Measurements from ENCODE around the gene WDR3. TPM values are rescaled to one million over a fixed set of nuclear protein-coding genes. Genes with fewer than 3 reads are reported as not detected.
A peak's percentile ranks its signal among the peaks of the same experiment; 100 is the strongest.

The WDR3 gene
- polyA plus RNA-seq = 10 to 100 TPM in 1 of 4 donors, 1 to 10 TPM in 3; 1.9 to 22.5 (median 5.9) TPM
- long read RNA-seq, donor 1 = 0 reads
- long read RNA-seq, donor 2, full-length matches to known transcripts = 1 of 1 reads
- long read RNA-seq, donor 2, partial matches to known transcripts = 0 of 1 reads
- long read RNA-seq, donor 2, other reads (novel, unspliced or antisense) = 0 of 1 reads
- long read RNA-seq, donor 3, partial matches to known transcripts = 8 of 9 reads
- long read RNA-seq, donor 3, other reads (novel, unspliced or antisense) = 0 of 9 reads
- long read RNA-seq, donor 4 = 0 reads
- long read RNA-seq, donor 5, full-length matches to known transcripts = 2 of 2 reads
- long read RNA-seq, donor 5, partial matches to known transcripts = 0 of 2 reads
- long read RNA-seq, donor 5, other reads (novel, unspliced or antisense) = 0 of 2 reads
- long read RNA-seq, donor 6, full-length matches to known transcripts = 1 of 10 reads
- long read RNA-seq, donor 6, partial matches to known transcripts = 9 of 10 reads
- long read RNA-seq, donor 6, other reads (novel, unspliced or antisense) = 0 of 10 reads
- long read RNA-seq, donor 7 = 0 reads
- long read RNA-seq, donor 8 = 0 reads
- long read RNA-seq, donor 9 = 0 reads
- long read RNA-seq, donor 10, full-length matches to known transcripts = 2 of 11 reads
- long read RNA-seq, donor 10, partial matches to known transcripts = 9 of 11 reads
- long read RNA-seq, donor 10, other reads (novel, unspliced or antisense) = 0 of 11 reads

GRCh38 chr1:117929343-117930172 lies at the start of gene WDR3, which contains the start of gene GDAP2:
Gene WDR3 (plus strand): TSS chr1:117929739. CDS start chr1:117933320, 3,581 bp downstream.
Gene GDAP2 (minus strand): TSS chr1:117929621. CDS start chr1:117920357, 9,264 bp downstream.
- no peak for FAIRE-seq
- WGBS, 3 donors = 0 to 1% (median 1%) methylated on average over 64 of the region's 64 CpGs

GRCh38 chr1:117883616-117884015 lies 45.9 kb upstream of the WDR3 start:
- WGBS, 3 donors = 93 to 100% (median 98%) methylated on average over 1 of the region's 1 CpG
- Histone ChIP-seq H3K27ac (ENCODE audit: low read depth in 1 of 3, low read length in 2 of 3) (no peak overlapping the region), H3K4me1 (ENCODE audit: control insufficient read depth in 3 of 3, insufficient read depth in 2 of 3, low read depth in 1 of 3, low read length in 2 of 3) (no peaks in the 10 kb centered on the region), H3K9me3 (ENCODE audit: control insufficient read depth in 2 of 2, insufficient read depth in 1 of 2, low read depth in 1 of 2, low read length in 1 of 2) (no peaks in the 10 kb centered on the region), H3K36me3 (ENCODE audit: control insufficient read depth in 3 of 3, insufficient read depth in 2 of 3, low read depth in 1 of 3, low read length in 3 of 3) (peaks cover 3 to 7% (median 6%) of the 10 kb centered on the region in 3 donors), H3K27me3 (ENCODE audit: control insufficient read depth in 3 of 3, insufficient read depth in 3 of 3, low read length in 3 of 3) (no peaks in the 10 kb centered on the region), H3K4me3 (ENCODE audit: low read depth in 1 of 3, low read length in 3 of 3) (no peak overlapping the region)
- DNase-seq (no peak), FAIRE-seq (no peak)

More at GRCh38 chr1:117929343-117930172, at the start of gene WDR3, which contains the start of gene GDAP2:
- H3K27me3 ChIP-seq (ENCODE audit: control insufficient read depth in 3 of 3, insufficient read depth in 3 of 3, low read length in 3 of 3) = no peaks in the 10 kb centered on the region
- H3K4me1 ChIP-seq (ENCODE audit: control insufficient read depth in 3 of 3, insufficient read depth in 2 of 3, low read depth in 1 of 3, low read length in 2 of 3) = peaks cover 2 to 11% (median 2%) of the 10 kb centered on the region in 3 donors
- peak within 1 kb of the TSS; percentile 72 to 90 (median 85) for H3K27ac ChIP-seq (ENCODE audit: low read depth in 1 of 3, low read length in 2 of 3)
- H3K9me3 ChIP-seq (ENCODE audit: control insufficient read depth in 2 of 2, insufficient read depth in 1 of 2, low read depth in 1 of 2, low read length in 1 of 2) = no peaks in the 10 kb centered on the region
- DNase-seq = peak; percentile 98 to 99
- peak within 1 kb of the TSS; percentile 52 to 87 (median 72) for H3K4me3 ChIP-seq (ENCODE audit: low read depth in 1 of 3, low read length in 3 of 3)
- H3K36me3 ChIP-seq (ENCODE audit: control insufficient read depth in 3 of 3, insufficient read depth in 2 of 3, low read depth in 1 of 3, low read length in 3 of 3) = peaks cover 0 to 6% (median 1%) of the 10 kb centered on the region in 3 donors

GRCh38 chr1:117886101-117886795 lies 43.3 kb upstream of the WDR3 start:
- Histone ChIP-seq H3K9me3 (ENCODE audit: control insufficient read depth in 2 of 2, insufficient read depth in 1 of 2, low read depth in 1 of 2, low read length in 1 of 2) (no peaks in the 10 kb centered on the region), H3K36me3 (ENCODE audit: control insufficient read depth in 3 of 3, insufficient read depth in 2 of 3, low read depth in 1 of 3, low read length in 3 of 3) (peaks cover 0 to 4% (median 3%) of the 10 kb centered on the region in 3 donors), H3K27me3 (ENCODE audit: control insufficient read depth in 3 of 3, insufficient read depth in 3 of 3, low read length in 3 of 3) (no peaks in the 10 kb centered on the region), H3K4me1 (ENCODE audit: control insufficient read depth in 3 of 3, insufficient read depth in 2 of 3, low read depth in 1 of 3, low read length in 2 of 3) (no peaks in the 10 kb centered on the region), H3K27ac (ENCODE audit: low read depth in 1 of 3, low read length in 2 of 3) (no peak overlapping the region), H3K4me3 (ENCODE audit: low read depth in 1 of 3, low read length in 3 of 3) (no peak overlapping the region)
- no peak for DNase-seq
- 80 to 94% (median 88%) methylated on average over 2 of the region's 2 CpGs for WGBS, 3 donors
- no peak for FAIRE-seq

GRCh38 chr1:117890452-117890851 lies 39.1 kb upstream of the WDR3 start:
- FAIRE-seq = no peak
- Histone ChIP-seq H3K4me3 (ENCODE audit: low read depth in 1 of 3, low read length in 3 of 3) (no peak overlapping the region), H3K9me3 (ENCODE audit: control insufficient read depth in 2 of 2, insufficient read depth in 1 of 2, low read depth in 1 of 2, low read length in 1 of 2) (no peaks in the 10 kb centered on the region), H3K36me3 (ENCODE audit: control insufficient read depth in 3 of 3, insufficient read depth in 2 of 3, low read depth in 1 of 3, low read length in 3 of 3) (no peaks in the 10 kb centered on the region), H3K4me1 (ENCODE audit: control insufficient read depth in 3 of 3, insufficient read depth in 2 of 3, low read depth in 1 of 3, low read length in 2 of 3) (no peaks in the 10 kb centered on the region), H3K27me3 (ENCODE audit: control insufficient read depth in 3 of 3, insufficient read depth in 3 of 3, low read length in 3 of 3) (no peaks in the 10 kb centered on the region), H3K27ac (ENCODE audit: low read depth in 1 of 3, low read length in 2 of 3) (no peak overlapping the region)
- 73 to 84% (median 78%) methylated on average over 2 of the region's 2 CpGs for WGBS, 3 donors
- DNase-seq = no peak

GRCh38 chr1:117892512-117892911 lies 37.0 kb upstream of the WDR3 start:
- no peak overlapping the region for H3K27ac ChIP-seq (ENCODE audit: low read depth in 1 of 3, low read length in 2 of 3)
- no peak for FAIRE-seq
- 93 to 96% (median 95%) methylated on average over 2 of the region's 2 CpGs for WGBS, 3 donors

GRCh38 chr1:117894078-117894477 lies 35.5 kb upstream of the WDR3 start:
- no peaks in the 10 kb centered on the region for H3K27me3 ChIP-seq (ENCODE audit: control insufficient read depth in 3 of 3, insufficient read depth in 3 of 3, low read length in 3 of 3)
- DNase-seq = no peak
- H3K9me3 ChIP-seq (ENCODE audit: control insufficient read depth in 2 of 2, insufficient read depth in 1 of 2, low read depth in 1 of 2, low read length in 1 of 2) = no peaks in the 10 kb centered on the region
- no peak overlapping the region for H3K4me3 ChIP-seq (ENCODE audit: low read depth in 1 of 3, low read length in 3 of 3)
- FAIRE-seq = no peak
- no peaks in the 10 kb centered on the region for H3K4me1 ChIP-seq (ENCODE audit: control insufficient read depth in 3 of 3, insufficient read depth in 2 of 3, low read depth in 1 of 3, low read length in 2 of 3)
- 89 to 100% (median 100%) methylated on average over 1 of the region's 1 CpG for WGBS, 3 donors
- H3K36me3 ChIP-seq (ENCODE audit: control insufficient read depth in 3 of 3, insufficient read depth in 2 of 3, low read depth in 1 of 3, low read length in 3 of 3) = peaks cover 2 to 10% (median 6%) of the 10 kb centered on the region in 3 donors
- no peak overlapping the region for H3K27ac ChIP-seq (ENCODE audit: low read depth in 1 of 3, low read length in 2 of 3)

More at GRCh38 chr1:117892512-117892911, 37.0 kb upstream of the WDR3 start:
- H3K9me3 ChIP-seq (ENCODE audit: control insufficient read depth in 2 of 2, insufficient read depth in 1 of 2, low read depth in 1 of 2, low read length in 1 of 2) = no peaks in the 10 kb centered on the region
- H3K4me1 ChIP-seq (ENCODE audit: control insufficient read depth in 3 of 3, insufficient read depth in 2 of 3, low read depth in 1 of 3, low read length in 2 of 3) = no peaks in the 10 kb centered on the region
- no peak for DNase-seq
- no peaks in the 10 kb centered on the region for H3K27me3 ChIP-seq (ENCODE audit: control insufficient read depth in 3 of 3, insufficient read depth in 3 of 3, low read length in 3 of 3)
- H3K4me3 ChIP-seq (ENCODE audit: low read depth in 1 of 3, low read length in 3 of 3) = no peak overlapping the region
- peaks cover under 1 to 4% (median 3%) of the 10 kb centered on the region in 3 donors for H3K36me3 ChIP-seq (ENCODE audit: control insufficient read depth in 3 of 3, insufficient read depth in 2 of 3, low read depth in 1 of 3, low read length in 3 of 3)

- H3K9me3 ChIP-seq (ENCODE audit: control insufficient read depth in 2 of 2, insufficient read depth in 1 of 2, low read depth in 1 of 2, low read length in 1 of 2) = no peaks in the 10 kb centered on the region
- peaks cover 2 to 12% (median 9%) of the 10 kb centered on the region in 3 donors for H3K36me3 ChIP-seq (ENCODE audit: control insufficient read depth in 3 of 3, insufficient read depth in 2 of 3, low read depth in 1 of 3, low read length in 3 of 3)
- H3K27me3 ChIP-seq (ENCODE audit: control insufficient read depth in 3 of 3, insufficient read depth in 3 of 3, low read length in 3 of 3) = no peaks in the 10 kb centered on the region
- peak; percentile 65 to 72 for DNase-seq
- FAIRE-seq = no peak
- no peaks in the 10 kb centered on the region for H3K4me1 ChIP-seq (ENCODE audit: control insufficient read depth in 3 of 3, insufficient read depth in 2 of 3, low read depth in 1 of 3, low read length in 2 of 3)
- 20 to 25% (median 25%) methylated on average over 4 of the region's 4 CpGs for WGBS, 3 donors
- H3K27ac ChIP-seq (ENCODE audit: low read depth in 1 of 3, low read length in 2 of 3) = no peak overlapping the region
- H3K4me3 ChIP-seq (ENCODE audit: low read depth in 1 of 3, low read length in 3 of 3) = no peak overlapping the region
Measured at GRCh38 chr1:117895482-117896114, 33.9 kb upstream of the WDR3 start.
